HepG2 (cell line): ENCODE results near the gene AP1G1.
"Not testable (repeated sequence)": the region's sequence is repeated elsewhere in the genome, so short reads cannot be mapped to it uniquely, and the experiment has no call there.

Experiments used
- CEBPB ChIP-seq: IDR thresholded peaks from 2 replicates; pipeline ENCODE4 v1.6.1; 2011; ENCODE audit warnings: low read depth, low read length, improper control_type of control experiment, borderline replicate concordance
- GLI4 ChIP-seq: sonication (generic); formaldehyde crosslinking; IDR thresholded peaks from 2 replicates; pipeline ENCODE4 v1.5.1; 2020; ENCODE audit warnings: missing genetic modification reagents, mild to moderate bottlenecking, moderate library complexity, borderline replicate concordance
- IRF2 ChIP-seq: IDR thresholded peaks from 2 replicates; pipeline ENCODE4 v1.6.1; 2018; ENCODE audit warnings: missing genetic modification reagents, missing compliant biosample characterization
- TCF7L2 ChIP-seq: IDR thresholded peaks from 2 replicates; pipeline ENCODE4 v1.6.1; 2011; ENCODE audit warnings: mild to moderate bottlenecking, low read depth, low read length, moderate library complexity
- TSC22D2 ChIP-seq: sonication (generic); formaldehyde crosslinking; IDR thresholded peaks from 2 replicates; pipeline ENCODE4 v1.5.1; 2020; ENCODE audit warnings: missing genetic modification reagents, mild to moderate bottlenecking, borderline replicate concordance
- ZNF556 ChIP-seq: sonication (generic); formaldehyde crosslinking; IDR thresholded peaks from 2 replicates; pipeline ENCODE4 v1.4.0; 2020; ENCODE audit warnings: mild to moderate bottlenecking, missing genetic modification reagents, borderline replicate concordance
- ZNF563 ChIP-seq: sonication (generic); formaldehyde crosslinking; IDR thresholded peaks from 2 replicates; pipeline ENCODE4 v1.8.0; 2022; ENCODE audit warnings: mild to moderate bottlenecking, moderate library complexity, missing genetic modification reagents
- TF ChIP-seq, protein P1 (sequence below): IDR thresholded peaks from 2 replicates; pipeline ENCODE4 v1.6.1; 2012; ENCODE audit warnings: inconsistent platforms
- TF ChIP-seq, protein P2 (sequence below): sonication (generic); formaldehyde crosslinking; IDR thresholded peaks from 2 replicates; pipeline ENCODE4 v1.5.0; 2020; ENCODE audit warnings: missing genetic modification reagents, mild to moderate bottlenecking, borderline replicate concordance
- TF ChIP-seq, protein P3 (sequence below): sonication (generic); formaldehyde crosslinking; IDR thresholded peaks from 2 replicates; pipeline ENCODE4 v1.5.0; 2020; ENCODE audit warnings: mild to moderate bottlenecking, missing genetic modification reagents, moderate library complexity
- TF ChIP-seq, protein P4 (sequence below): sonication (generic); formaldehyde crosslinking; IDR thresholded peaks from 2 replicates; pipeline ENCODE4 v1.8.0; 2022; ENCODE audit warnings: low read depth, missing genetic modification reagents
- TF ChIP-seq, protein P5 (sequence below), 2 experiments: fragments of 450-650 bp in 1 of 2; sonication (generic) in 1 of 2; formaldehyde crosslinking in 1 of 2; IDR thresholded peaks; 2 replicates each; pipeline versions ENCODE4 v1.6.1 to v1.8.0; 2016 to 2022; ENCODE audit warnings: antibody characterized with exemption in 1 of 2, mild to moderate bottlenecking in 1 of 2, missing genetic modification reagents in 1 of 2

DNA sequence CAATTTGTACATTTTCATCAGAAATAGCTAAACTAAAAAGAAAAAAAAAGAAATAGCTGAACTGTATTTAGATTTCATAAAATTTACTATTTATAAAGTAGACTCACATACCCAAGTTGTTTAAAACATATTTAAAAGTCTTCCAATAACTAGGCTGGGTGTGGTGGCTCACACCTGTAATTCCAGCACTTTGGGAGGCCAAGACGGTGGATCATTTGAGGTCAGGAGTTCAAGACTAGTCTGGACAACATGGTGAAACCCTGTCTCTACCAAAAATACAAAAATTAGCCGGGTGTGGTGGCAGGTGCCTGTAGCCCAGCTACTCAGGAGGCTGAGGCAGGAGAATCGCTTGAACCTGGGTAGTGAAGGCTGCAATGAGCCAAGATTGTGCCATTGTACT is 23.5 kb downstream of the AP1G1 start:
- TF ChIP-seq, protein P1, sequence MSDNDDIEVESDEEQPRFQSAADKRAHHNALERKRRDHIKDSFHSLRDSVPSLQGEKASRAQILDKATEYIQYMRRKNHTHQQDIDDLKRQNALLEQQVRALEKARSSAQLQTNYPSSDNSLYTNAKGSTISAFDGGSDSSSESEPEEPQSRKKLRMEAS, result not testable (repeated sequence)
- TF ChIP-seq GLI4; TCF7L2; CEBPB; IRF2 (CRISPR knock-in tag); ZNF556 (CRISPR knock-in tag); ZNF563 (CRISPR knock-in tag); TSC22D2 (CRISPR knock-in tag): not testable (repeated sequence)
- TF ChIP-seq, protein P2, sequence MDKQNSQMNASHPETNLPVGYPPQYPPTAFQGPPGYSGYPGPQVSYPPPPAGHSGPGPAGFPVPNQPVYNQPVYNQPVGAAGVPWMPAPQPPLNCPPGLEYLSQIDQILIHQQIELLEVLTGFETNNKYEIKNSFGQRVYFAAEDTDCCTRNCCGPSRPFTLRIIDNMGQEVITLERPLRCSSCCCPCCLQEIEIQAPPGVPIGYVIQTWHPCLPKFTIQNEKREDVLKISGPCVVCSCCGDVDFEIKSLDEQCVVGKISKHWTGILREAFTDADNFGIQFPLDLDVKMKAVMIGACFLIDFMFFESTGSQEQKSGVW (CRISPR knock-in tag), result not testable (repeated sequence)
- TF ChIP-seq, protein P3, sequence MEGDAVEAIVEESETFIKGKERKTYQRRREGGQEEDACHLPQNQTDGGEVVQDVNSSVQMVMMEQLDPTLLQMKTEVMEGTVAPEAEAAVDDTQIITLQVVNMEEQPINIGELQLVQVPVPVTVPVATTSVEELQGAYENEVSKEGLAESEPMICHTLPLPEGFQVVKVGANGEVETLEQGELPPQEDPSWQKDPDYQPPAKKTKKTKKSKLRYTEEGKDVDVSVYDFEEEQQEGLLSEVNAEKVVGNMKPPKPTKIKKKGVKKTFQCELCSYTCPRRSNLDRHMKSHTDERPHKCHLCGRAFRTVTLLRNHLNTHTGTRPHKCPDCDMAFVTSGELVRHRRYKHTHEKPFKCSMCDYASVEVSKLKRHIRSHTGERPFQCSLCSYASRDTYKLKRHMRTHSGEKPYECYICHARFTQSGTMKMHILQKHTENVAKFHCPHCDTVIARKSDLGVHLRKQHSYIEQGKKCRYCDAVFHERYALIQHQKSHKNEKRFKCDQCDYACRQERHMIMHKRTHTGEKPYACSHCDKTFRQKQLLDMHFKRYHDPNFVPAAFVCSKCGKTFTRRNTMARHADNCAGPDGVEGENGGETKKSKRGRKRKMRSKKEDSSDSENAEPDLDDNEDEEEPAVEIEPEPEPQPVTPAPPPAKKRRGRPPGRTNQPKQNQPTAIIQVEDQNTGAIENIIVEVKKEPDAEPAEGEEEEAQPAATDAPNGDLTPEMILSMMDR (CRISPR knock-in tag), result not testable (repeated sequence)
- TF ChIP-seq, protein P4, sequence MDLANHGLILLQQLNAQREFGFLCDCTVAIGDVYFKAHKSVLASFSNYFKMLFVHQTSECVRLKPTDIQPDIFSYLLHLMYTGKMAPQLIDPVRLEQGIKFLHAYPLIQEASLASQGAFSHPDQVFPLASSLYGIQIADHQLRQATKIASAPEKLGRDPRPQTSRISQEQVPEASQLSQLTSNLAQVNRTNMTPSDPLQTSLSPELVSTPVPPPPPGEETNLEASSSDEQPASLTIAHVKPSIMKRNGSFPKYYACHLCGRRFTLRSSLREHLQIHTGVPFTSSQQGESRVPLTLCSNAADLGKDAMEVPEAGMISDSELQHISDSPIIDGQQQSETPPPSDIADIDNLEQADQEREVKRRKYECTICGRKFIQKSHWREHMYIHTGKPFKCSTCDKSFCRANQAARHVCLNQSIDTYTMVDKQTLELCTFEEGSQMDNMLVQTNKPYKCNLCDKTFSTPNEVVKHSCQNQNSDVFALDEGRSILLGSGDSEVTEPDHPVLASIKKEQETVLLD (CRISPR knock-in tag), result not testable (repeated sequence)
- TF ChIP-seq, protein P5, sequence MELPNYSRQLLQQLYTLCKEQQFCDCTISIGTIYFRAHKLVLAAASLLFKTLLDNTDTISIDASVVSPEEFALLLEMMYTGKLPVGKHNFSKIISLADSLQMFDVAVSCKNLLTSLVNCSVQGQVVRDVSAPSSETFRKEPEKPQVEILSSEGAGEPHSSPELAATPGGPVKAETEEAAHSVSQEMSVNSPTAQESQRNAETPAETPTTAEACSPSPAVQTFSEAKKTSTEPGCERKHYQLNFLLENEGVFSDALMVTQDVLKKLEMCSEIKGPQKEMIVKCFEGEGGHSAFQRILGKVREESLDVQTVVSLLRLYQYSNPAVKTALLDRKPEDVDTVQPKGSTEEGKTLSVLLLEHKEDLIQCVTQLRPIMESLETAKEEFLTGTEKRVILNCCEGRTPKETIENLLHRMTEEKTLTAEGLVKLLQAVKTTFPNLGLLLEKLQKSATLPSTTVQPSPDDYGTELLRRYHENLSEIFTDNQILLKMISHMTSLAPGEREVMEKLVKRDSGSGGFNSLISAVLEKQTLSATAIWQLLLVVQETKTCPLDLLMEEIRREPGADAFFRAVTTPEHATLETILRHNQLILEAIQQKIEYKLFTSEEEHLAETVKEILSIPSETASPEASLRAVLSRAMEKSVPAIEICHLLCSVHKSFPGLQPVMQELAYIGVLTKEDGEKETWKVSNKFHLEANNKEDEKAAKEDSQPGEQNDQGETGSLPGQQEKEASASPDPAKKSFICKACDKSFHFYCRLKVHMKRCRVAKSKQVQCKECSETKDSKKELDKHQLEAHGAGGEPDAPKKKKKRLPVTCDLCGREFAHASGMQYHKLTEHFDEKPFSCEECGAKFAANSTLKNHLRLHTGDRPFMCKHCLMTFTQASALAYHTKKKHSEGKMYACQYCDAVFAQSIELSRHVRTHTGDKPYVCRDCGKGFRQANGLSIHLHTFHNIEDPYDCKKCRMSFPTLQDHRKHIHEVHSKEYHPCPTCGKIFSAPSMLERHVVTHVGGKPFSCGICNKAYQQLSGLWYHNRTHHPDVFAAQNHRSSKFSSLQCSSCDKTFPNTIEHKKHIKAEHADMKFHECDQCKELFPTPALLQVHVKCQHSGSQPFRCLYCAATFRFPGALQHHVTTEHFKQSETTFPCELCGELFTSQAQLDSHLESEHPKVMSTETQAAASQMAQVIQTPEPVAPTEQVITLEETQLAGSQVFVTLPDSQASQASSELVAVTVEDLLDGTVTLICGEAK (IDR thresholded peaks at IDR 0.05), result not testable (repeated sequence)
- TF ChIP-seq, protein P5 (CRISPR knock-in tag; IDR thresholded peaks at IDR 0.05), result not testable (repeated sequence)
